Activated T-helper 9 cell treated with anti-CD3 and anti-CD28 coated beads, Interleukin-2, amount 50 U/mL, for 16 hours (primary cell): ENCODE data around the gene ACTBL2.
"Not testable (repeated sequence)": the region's sequence is repeated elsewhere in the genome, so short reads cannot be mapped to it uniquely, and the experiment has no call there.

Experiments
- DNase-seq: peaks from one replicate; pipeline ENCODE4 v3.0.0-alpha.2; 2020; ENCODE audit warnings: low read depth

The ACTBL2 gene

DNA sequence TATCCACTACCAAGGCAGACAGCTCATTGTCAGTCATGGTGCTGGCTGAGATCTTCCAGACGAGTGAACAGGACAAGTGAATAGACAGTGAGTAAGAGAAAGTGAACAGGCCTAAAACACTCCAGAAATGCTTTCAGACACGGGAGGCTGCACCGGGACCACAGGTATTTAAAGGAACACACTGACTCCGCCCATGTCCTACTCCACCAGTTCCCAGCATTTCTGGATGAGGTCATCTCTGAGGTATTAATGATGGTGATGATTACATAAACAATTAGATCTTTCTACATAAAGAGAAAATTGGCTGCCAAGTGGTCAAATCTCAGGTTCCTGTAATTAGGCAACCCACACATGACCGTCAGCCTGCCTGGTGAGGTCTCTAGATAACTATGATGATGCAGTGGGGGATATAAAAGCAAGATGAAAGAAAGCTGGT lies at the start of gene ACTBL2:
Gene ACTBL2 (minus strand): TSS at position 141 of the 436 bp plus-strand sequence. CDS start 104 bp downstream, at position 37.
- no peak for DNase-seq

- no peak for DNase-seq
Observed at GRCh38 chr5:57531333-57531732, 48.7 kb upstream of the ACTBL2 start.

DNA sequence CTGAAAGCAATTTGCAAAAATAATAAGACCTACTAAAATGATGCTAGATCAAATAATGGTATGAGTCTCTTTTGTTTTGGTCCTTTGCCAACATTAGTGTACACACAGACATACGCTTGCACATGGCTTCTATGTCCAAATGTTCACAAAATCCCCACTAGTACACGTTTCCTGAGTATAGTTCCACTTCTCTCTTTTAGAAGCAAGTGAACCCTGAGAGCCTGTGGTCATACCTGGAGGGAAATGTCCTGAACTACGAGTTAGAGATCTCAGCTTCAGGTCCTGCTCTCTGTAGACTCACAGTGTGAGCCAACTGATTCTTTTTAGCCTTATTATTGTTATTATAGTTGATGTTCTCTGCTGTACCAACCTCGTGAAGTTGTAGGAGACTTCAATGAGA lies 47.3 kb upstream of the ACTBL2 start:
- DNase-seq: no peak

DNA sequence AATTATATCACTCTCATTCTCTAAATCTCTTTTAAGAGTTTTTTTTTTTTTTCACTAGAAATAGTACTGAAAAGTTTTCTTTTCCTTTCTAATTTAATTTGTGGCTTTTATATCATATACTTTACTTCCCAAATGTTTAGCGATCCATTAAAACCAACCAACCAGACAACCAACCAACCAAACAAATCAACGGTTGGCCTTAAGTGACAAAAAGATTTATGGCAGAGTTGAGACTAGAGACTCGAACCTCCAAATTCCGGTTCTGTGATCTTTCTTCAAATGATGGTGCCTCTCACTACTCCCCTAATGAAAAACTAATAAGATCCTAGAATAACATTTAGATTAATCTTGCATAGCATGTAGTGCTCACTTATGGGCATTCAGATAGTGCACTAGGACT lies 45.3 kb upstream of the ACTBL2 start:
- DNase-seq: no peak

GRCh38 chr5:57524348-57525060 lies 41.9 kb upstream of the ACTBL2 start:
- DNase-seq: no peak

GRCh38 chr5:57522477-57522876 lies 39.9 kb upstream of the ACTBL2 start:
- not testable (repeated sequence) for DNase-seq

DNA sequence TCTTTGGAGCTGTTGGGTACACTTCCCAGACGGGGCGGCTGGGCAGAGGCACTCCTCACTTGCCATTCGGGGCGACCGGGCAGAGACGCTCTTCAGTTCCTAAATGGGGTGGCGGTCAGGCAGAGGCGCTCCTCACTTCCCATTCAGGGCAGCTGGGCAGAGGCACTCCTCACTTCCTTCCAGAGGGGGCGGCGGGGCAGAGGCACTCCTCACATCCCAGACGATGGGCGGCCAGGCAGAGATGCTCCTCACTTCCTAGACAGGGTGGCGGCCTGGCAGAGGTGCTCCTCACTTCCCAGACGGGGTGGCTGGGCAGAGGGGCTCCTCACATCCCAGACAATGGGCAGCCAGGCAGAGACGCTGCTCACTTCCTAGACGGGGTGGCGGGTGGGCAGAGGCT lies 35.8 kb upstream of the ACTBL2 start:
- not testable (repeated sequence) for DNase-seq

- DNase-seq: no peak
Observed at GRCh38 chr5:57517250-57517649, 34.6 kb upstream of the ACTBL2 start.

DNA sequence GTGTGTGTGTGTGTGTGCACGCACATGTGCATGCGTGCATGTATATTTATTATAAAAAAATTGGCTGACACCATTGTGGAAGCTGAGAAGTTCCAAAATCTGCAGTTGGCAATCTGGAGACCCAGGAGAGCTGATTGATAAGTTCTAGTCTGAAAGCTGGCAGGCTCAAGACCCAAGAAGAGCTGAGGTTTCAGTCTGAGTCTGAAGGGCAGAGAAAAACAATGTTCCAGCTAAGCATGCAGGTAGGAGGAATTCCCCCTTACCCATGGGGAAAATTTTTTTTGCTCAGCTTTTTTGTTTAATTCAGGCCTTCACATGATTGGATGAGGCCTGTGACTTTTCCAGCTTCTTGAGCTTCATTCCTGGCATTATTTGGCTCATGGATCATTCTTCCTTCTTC lies 31.2 kb upstream of the ACTBL2 start:
- no peak for DNase-seq

GRCh38 chr5:57511321-57511720 lies 28.7 kb upstream of the ACTBL2 start:
- DNase-seq: no peak

DNA sequence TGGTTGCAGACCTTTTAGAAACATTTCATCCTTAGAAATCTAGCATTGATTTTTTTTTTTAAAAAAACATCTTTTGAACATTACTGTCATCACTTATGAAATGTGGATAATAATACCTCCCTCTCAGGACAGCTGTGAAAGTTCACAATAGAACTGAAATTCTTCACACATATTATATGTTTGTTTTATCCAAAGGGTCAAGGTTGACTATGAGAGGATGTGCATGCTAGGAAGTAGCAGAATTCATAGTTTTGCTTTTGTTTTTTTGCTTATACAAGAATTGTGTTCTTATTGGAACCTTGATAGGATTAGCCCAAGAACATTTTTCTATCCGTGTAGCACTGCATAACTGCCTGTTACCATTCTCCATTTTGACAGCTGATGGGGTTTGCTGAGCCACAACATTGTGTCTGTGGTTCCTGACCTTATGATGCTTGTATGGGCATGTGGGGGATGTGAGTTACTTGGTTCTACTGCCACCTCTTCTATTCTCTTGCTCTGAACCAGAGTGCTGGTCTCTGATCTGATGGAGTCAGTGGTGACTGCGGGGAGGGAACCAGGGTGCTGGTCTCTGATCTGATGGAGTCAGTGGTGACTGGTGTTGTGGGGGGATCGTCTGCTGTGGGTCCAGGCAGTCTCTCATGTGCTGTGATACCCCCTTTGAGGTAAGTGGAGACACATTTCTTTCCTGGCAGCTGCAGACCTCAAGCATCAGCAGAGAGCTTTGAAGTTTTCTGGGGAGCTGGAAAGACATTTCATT lies 27.1 kb upstream of the ACTBL2 start:
- DNase-seq: no peak

DNA sequence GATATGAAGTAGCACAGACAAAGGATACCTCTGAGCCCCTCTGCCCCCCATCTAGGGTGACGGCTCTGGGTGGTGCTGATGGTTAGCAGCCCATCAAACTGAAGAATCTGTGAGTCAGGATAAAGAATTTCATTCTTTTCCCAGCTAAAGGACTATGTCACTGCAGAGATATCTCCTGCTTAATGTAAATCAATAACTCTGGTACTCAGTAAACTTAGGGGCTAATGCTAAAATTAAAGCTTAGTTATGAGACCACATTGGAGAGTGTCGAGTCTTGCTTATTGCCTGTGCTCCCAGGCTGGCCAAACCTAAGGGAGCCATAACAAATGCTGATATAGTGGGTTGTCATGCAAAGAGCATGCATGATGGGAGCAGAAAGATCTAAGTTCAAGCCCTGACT lies 25.6 kb upstream of the ACTBL2 start:
- DNase-seq: no peak

DNA sequence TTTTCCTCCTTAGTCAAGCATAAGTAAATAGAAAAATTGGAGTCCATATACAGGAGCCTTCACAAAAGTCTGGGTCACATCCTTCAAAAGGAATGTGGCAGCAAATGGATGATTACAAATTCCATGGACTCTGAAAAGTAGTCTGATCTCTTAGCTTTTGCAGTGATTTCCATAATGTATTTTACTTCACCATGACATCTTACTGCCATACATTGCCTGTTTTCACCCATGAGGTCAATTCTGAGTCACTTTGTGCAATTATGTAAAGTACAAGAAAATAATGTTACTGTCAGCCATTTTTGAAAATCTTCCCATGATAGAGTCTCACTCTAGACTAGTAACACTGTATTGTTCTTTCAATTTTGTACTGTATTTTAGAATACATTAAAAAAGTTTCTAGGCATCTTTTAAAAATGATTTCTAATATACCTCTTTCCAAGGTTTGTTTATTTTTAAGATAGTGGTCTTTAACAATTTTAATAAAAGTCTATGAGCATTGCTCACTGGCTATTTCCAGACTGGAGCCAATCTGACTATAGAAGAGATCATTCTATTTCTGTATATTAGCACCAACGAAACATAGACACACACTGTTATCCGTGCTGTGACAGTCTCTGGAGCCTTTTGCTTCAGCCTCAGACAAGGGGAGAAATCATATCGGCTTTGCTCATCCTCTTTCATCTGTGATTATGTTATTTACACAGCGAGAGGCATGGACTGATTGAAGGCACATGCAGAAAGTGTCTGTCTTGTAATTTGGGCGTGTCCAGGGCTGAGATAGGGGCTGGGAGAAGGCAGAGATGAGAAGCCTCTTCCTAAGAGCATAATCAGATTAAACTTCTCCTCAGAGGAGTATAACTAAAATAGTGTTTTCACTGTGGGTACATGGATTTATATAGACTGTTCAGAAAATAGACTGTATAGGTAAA lies 22.9 kb upstream of the ACTBL2 start:
- no peak for DNase-seq

DNA sequence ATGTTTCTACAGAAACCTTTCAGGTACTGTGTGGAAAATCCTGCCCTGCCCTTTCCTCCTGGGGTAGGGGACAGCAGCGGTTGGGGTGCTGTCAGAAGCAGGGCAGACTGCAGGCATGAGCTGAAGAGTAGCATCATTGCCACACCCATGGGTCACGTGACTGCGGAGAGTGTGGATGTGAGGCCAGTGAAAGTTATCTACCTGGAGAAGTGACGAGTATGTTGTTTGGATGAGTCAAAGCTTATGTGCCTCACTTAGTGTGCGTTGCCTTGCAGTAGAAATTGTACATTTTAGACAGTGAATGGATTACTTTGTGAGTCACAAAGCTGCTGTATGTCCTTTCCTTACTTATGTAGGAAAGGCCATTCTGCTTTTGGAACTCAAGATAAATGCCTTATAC lies 21.7 kb upstream of the ACTBL2 start:
- DNase-seq: no peak

DNA sequence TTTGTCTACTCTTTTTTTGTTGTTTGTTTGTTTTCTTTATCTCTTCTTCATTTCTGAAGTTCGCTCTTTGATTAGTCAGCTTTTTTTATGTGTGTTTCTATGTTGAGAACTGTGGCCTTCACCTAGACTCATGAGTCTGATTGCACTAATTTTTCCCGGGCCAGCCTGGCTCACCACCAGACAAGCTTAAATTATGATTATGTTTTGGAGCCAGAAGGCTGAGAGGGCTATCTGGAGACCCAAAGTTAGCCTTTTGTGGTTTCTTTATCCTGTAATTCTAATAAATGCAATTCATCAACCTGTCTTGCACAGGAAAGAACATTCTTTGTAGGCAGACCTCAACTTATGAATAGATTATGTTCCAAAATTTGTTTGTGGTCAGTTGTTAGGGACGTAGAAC lies 20.8 kb upstream of the ACTBL2 start:
- DNase-seq: no peak

DNA sequence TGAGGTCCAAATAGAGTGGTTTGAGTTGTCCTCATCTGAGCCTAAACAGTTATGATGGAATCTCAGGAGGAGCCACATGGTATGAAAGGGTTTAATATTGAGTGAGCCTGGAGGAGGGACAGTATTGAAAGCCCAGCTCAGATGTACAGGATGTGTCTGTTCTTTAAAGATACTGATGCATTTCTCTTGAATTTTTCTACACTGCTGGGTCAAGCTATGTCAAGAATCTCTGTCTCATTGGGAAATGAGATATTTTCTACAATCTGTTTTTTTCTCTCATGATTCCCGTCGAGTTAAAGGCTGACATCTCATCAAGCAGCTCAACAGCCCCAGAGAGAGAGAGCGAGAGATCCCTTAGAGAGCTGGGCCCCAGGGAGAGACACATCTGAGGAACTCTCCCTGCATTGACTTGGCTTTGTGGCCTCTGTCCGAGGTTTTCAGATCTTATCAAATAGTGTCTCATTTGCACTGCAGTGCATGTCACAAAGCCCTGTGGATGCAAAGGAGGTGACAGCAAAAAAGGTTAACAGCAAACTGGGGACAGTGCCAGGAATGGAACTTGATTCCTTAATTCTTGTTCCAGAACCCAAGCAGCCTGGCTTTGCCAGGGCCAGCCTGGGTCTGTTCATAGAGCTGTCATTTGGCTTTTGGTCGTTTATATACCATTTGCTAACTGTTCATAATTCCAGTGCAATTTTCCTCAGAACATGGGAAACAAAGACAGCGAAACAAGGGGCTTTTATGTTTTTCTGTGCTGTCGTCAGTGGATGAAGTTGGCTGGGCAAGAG lies 19.0 kb upstream of the ACTBL2 start:
- DNase-seq: no peak

- DNase-seq: no peak
Observed at GRCh38 chr5:57499262-57500050, 16.8 kb upstream of the ACTBL2 start.

DNA sequence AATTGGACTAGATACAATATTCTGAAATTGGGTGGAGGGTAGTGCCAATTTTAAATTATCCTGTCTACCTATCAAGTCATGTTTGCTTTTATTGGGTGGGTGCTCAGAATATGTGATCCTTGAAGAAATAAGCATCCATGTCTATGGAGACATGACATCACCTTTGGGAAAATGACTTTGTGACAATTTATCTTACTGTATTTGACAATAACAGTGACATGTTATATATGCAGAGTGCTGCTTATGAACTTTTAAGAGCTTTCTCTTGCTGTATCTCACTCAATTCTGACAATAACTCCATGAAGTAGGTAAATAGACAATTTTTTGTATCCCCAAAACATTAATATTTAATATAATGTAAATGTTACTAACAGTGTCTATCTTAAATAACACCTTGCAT lies 15.1 kb upstream of the ACTBL2 start:
- DNase-seq: no peak

GRCh38 chr5:57495285-57496086 lies 12.9 kb upstream of the ACTBL2 start:
- no peak for DNase-seq
